A549 (cell line): Measurements from ENCODE around the gene GTF2H1.

Experiments
- CEBPB ChIP-seq, 2 experiments: fragments of >200 bp in 1 of 2; sonication (Bioruptor Twin) in 1 of 2; formaldehyde crosslinking in 1 of 2; IDR thresholded peaks; 2 replicates each; pipeline ENCODE4 v1.6.1; 2012 to 2016
- ESRRA ChIP-seq: fragments of 150-350 bp; IDR thresholded peaks from 2 replicates; pipeline ENCODE4 v1.6.1; 2014; ENCODE audit warnings: mild to moderate bottlenecking, low read length, borderline replicate concordance
- TF ChIP-seq, protein P1 (sequence below): fragments of >200 bp; sonication (Bioruptor Twin); formaldehyde crosslinking; IDR thresholded peaks from 3 replicates; pipeline ENCODE4 v1.5.1; 2016

- TF ChIP-seq, protein P1, sequence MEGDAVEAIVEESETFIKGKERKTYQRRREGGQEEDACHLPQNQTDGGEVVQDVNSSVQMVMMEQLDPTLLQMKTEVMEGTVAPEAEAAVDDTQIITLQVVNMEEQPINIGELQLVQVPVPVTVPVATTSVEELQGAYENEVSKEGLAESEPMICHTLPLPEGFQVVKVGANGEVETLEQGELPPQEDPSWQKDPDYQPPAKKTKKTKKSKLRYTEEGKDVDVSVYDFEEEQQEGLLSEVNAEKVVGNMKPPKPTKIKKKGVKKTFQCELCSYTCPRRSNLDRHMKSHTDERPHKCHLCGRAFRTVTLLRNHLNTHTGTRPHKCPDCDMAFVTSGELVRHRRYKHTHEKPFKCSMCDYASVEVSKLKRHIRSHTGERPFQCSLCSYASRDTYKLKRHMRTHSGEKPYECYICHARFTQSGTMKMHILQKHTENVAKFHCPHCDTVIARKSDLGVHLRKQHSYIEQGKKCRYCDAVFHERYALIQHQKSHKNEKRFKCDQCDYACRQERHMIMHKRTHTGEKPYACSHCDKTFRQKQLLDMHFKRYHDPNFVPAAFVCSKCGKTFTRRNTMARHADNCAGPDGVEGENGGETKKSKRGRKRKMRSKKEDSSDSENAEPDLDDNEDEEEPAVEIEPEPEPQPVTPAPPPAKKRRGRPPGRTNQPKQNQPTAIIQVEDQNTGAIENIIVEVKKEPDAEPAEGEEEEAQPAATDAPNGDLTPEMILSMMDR: no peak
- no peak for TF ChIP-seq CEBPB (IDR thresholded peaks at IDR 0.05)
- TF ChIP-seq ESRRA: no peak
Measured at GRCh38 chr11:18364495-18365073, 42.2 kb downstream of the GTF2H1 start.
